CD4-positive, alpha-beta T cell treated with Interferon alpha-2 for 1 hour (primary cell): ENCODE results near the gene SPINT2.
"Not testable (repeated sequence)": the region's sequence is repeated elsewhere in the genome, so short reads cannot be mapped to it uniquely, and the experiment has no call there.

Experiments
- DNase-seq, 2 donors: peaks; one replicate each; pipeline ENCODE4 v3.0.0-alpha.2; 2020 to 2022

The SPINT2 gene

GRCh38 chr19:38264486-38265212 is at the start of gene SPINT2:
Gene SPINT2, plus strand, starts transcription at chr19:38264573. Its CDS starts 320 bp downstream, at chr19:38264893.
- peak in 1 of 2 donors; percentile 69 for DNase-seq

- no peak for DNase-seq
Observed at GRCh38 chr19:38216785-38217641, 47.4 kb upstream of the SPINT2 start.

- no peak for DNase-seq
Observed at GRCh38 chr19:38218204-38218603, 46.2 kb upstream of the SPINT2 start.

GRCh38 chr19:38219221-38219620 is 45.2 kb upstream of the SPINT2 start:
- DNase-seq, result no peak

- no peak for DNase-seq
Observed at GRCh38 chr19:38221421-38221820, 43.0 kb upstream of the SPINT2 start.

GRCh38 chr19:38221919-38222830 is 42.2 kb upstream of the SPINT2 start:
- no peak for DNase-seq

GRCh38 chr19:38223119-38223523 is 41.3 kb upstream of the SPINT2 start:
- DNase-seq, result no peak

- no peak for DNase-seq
Observed at GRCh38 chr19:38223617-38224013, 40.8 kb upstream of the SPINT2 start.

GRCh38 chr19:38224014-38224862 is 40.1 kb upstream of the SPINT2 start, which contains the start of gene DPF1:
Gene DPF1, minus strand, starts transcription at chr19:38224222. Its CDS starts 80 bp downstream, at chr19:38224142.
- peak; percentile 21 to 49 for DNase-seq

GRCh38 chr19:38224863-38225218 is 39.5 kb upstream of the SPINT2 start:
- not testable (repeated sequence) for DNase-seq

- DNase-seq, result no peak
Observed at GRCh38 chr19:38227287-38228004, 36.9 kb upstream of the SPINT2 start.

GRCh38 chr19:38228005-38228377 is 36.4 kb upstream of the SPINT2 start:
- DNase-seq, result no peak

- no peak for DNase-seq
Observed at GRCh38 chr19:38228491-38229439, 35.6 kb upstream of the SPINT2 start.

- DNase-seq, result peak; percentile 68 to 75
Observed at GRCh38 chr19:38229585-38230073, 34.7 kb upstream of the SPINT2 start.

GRCh38 chr19:38230506-38231133 is 33.8 kb upstream of the SPINT2 start:
- not testable (repeated sequence) for DNase-seq

- DNase-seq, result no peak
Observed at GRCh38 chr19:38231918-38232317, 32.5 kb upstream of the SPINT2 start.

GRCh38 chr19:38233740-38234251 is 30.6 kb upstream of the SPINT2 start:
- peak; percentile 71 to 76 for DNase-seq

- no peak for DNase-seq
Observed at GRCh38 chr19:38234615-38235014, 29.8 kb upstream of the SPINT2 start.

GRCh38 chr19:38239816-38240215 is 24.6 kb upstream of the SPINT2 start:
- no peak for DNase-seq
